Sigmoid colon (tissue), 7 donors: ENCODE measurements around the gene MAD2L1. TPM values are rescaled to one million over a fixed set of nuclear protein-coding genes. Genes with fewer than 3 reads are reported as not detected.
A peak's percentile ranks its signal among the peaks of the same experiment; 100 is the strongest.

Experiments
- DNase-seq: peaks from one replicate; pipeline ENCODE4 v3.0.0-alpha.2; 2019
- H3K27ac ChIP-seq, 4 donors: fragments of 200-600 bp; sonication (generic); one replicate each; pipeline ENCODE4 v1.5.1; 2016 to 2019; ENCODE audit warnings: mild to moderate bottlenecking in 1 of 4
- H3K27me3 ChIP-seq, 3 donors: fragments of 200-600 bp; sonication (generic); one replicate each; pipeline ENCODE4 v1.5.1; 2019; ENCODE audit warnings: mild to moderate bottlenecking in 1 of 3
- H3K36me3 ChIP-seq, 4 donors: fragments of 200-600 bp; sonication (generic); one replicate each; pipeline ENCODE4 v1.5.1; 2016 to 2019
- H3K4me1 ChIP-seq, 4 donors: fragments of 200-600 bp; sonication (generic); one replicate each; pipeline ENCODE4 v1.5.1; 2017 to 2019
- H3K4me3 ChIP-seq, 4 donors: fragments of 200-600 bp; sonication (generic); one replicate each; pipeline ENCODE4 v1.5.1; 2017 to 2019; ENCODE audit warnings: mild to moderate bottlenecking in 2 of 4, moderate library complexity in 1 of 4
- H3K9me3 ChIP-seq, 4 donors: fragments of 200-600 bp in 3 of 4; sonication (generic) in 3 of 4; one replicate each; pipeline versions ENCODE4 v1.5.1 to v1.6.1; 2013 to 2019
- CTCF ChIP-seq, 4 experiments: fragments of 450-650 bp in 3 of 4; fragments of 200-600 bp in 1 of 4; IDR thresholded peaks; one replicate each; pipeline ENCODE4 v1.5.1; 2016 to 2019; ENCODE audit warnings: antibody characterized with exemption in 4 of 4, mild to moderate bottlenecking in 3 of 4, moderate library complexity in 2 of 4
- EP300 ChIP-seq, 4 donors: sonication (generic); formaldehyde crosslinking; IDR thresholded peaks; one replicate each; pipeline ENCODE4 v1.6.1; 2017; ENCODE audit warnings: antibody characterized with exemption in 4 of 4
- POLR2A ChIP-seq, 2 donors: fragments of 450-650 bp; IDR thresholded peaks; one replicate each; pipeline ENCODE4 v1.6.1; 2016; ENCODE audit warnings: antibody characterized with exemption in 2 of 2, mild to moderate bottlenecking in 2 of 2, moderate library complexity in 2 of 2
- POLR2AphosphoS5 ChIP-seq, 4 donors: sonication (generic); formaldehyde crosslinking; IDR thresholded peaks; one replicate each; pipeline ENCODE4 v1.6.1; 2017; ENCODE audit warnings: antibody characterized with exemption in 4 of 4
- WGBS, 2 donors: extraction: QIAGEN DNeasy Blood & Tissue Kit; methylation state at CpG; one replicate each; pipeline ENCODE4 v1.1.7; 2013; 5-methylcytosine and 5-hydroxymethylcytosine counted together
- intact Hi-C: fragments of 100-400 bp; cut with DNase I; formaldehyde crosslinking; loops from one replicate; pipeline ENCODE4 v1.15.1; 2023
- polyA plus RNA-seq, 3 donors: library from polyadenylated mRNA; stranded (reverse); fragments of 200-250 nt; gene quantifications; one replicate each; pipeline ENCODE4 v1.2.3, GENCODE V29; 2013
- total RNA-seq, 4 donors: library from RNA; depleted of rRNA; stranded (reverse); fragments of >200 nt; gene quantifications; one replicate each; pipeline ENCODE4 v1.1.0, GENCODE V29; 2016
- donor health status: healthy with polysubstance abuse.
- donor health status: Bipolar disorder and iron deficiency.
- donor health status: healthy.

Gene MAD2L1
- total and polyA plus RNA-seq, 7 donors = 0.95 to 28.7 (median 2.1) TPM

GRCh38 chr4:120055162-120055561 lies 11.5 kb downstream of the MAD2L1 start:
- 37 to 72% methylated on average over 1 of the region's 1 CpG for WGBS, 2 donors
- intact Hi-C loops = loop anchor here (10.0 kb wide), 1 partner anchor 1070 kb away; no protein-coding TSS in a partner anchor
- peaks cover 0 to 22% (median 9%) of the 10 kb centered on the region in 4 donors for H3K4me1 ChIP-seq

DNA sequence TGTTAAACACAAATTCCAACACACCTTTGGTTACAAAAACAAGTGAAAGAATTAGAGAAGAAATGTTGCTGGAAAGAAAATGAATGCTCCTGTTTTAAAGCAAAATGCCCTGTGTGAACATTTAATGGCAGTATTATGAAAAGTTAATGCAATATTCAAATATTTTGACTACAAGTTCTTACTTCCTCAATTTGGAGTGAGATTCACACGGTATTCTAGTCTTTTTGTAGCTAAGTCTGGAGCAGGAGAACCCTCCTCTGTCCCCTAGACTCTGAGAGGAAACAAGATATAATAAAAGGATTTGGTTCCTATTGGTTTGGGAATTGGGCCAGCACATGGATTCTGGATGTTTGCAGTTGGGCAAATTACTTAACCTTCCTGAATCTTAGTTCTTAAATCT lies 12.7 kb downstream of the MAD2L1 start:
- Histone ChIP-seq H3K27ac (peak overlapping the region in 1 of 4 donors; percentile 74), H3K36me3 (no peaks in the 10 kb centered on the region), H3K4me3 (no peak overlapping the region), H3K9me3 (no peaks in the 10 kb centered on the region), H3K4me1 (peaks cover 0 to 31% (median 14%) of the 10 kb centered on the region in 4 donors), H3K27me3 (no peaks in the 10 kb centered on the region)
- intact Hi-C loops = loop anchor here (5.0 to 10.0 kb wide), 2 partner anchors 602 to 1069 kb away; no protein-coding TSS in a partner anchor
- no peak for TF ChIP-seq POLR2A (IDR thresholded peaks at IDR 0.05)
- no peak for TF ChIP-seq POLR2AphosphoS5 (IDR thresholded peaks at IDR 0.05)
- no peak for TF ChIP-seq EP300 (IDR thresholded peaks at IDR 0.05)
- TF ChIP-seq CTCF (IDR thresholded peaks at IDR 0.05) = no peak
- WGBS, 2 donors = 40 to 43% methylated on average over 1 of the region's 1 CpG
- DNase-seq = no peak

More at GRCh38 chr4:120055162-120055561, 11.5 kb downstream of the MAD2L1 start:
- Histone ChIP-seq H3K36me3 (no peaks in the 10 kb centered on the region), H3K27me3 (no peaks in the 10 kb centered on the region), H3K27ac (peak overlapping the region in 2 of 4 donors; percentile 23 to 74), H3K4me3 (no peak overlapping the region), H3K9me3 (no peaks in the 10 kb centered on the region)
- no peak for DNase-seq
- TF ChIP-seq EP300 (IDR thresholded peaks at IDR 0.05) (no peak), POLR2AphosphoS5 (IDR thresholded peaks at IDR 0.05) (no peak), POLR2A (IDR thresholded peaks at IDR 0.05) (no peak), CTCF (IDR thresholded peaks at IDR 0.05) (no peak)

DNA sequence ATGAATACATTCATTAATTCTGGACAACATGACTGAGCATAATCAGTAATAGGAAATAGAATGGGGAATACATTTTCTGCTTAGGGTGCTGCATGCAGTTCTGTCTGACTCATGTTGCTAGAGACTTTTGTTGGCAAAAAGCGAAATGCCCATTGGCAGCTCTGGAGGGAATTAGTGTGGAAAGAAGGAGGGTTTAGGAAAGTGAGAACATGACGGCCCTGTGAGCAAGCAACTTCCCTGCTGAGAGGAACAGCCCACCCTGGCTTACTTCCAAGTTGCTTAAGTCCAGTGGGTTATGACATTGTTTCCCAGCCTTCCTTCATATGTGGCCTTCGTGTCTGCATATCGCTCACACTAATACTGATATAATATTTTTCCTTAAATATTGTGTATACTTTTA lies 13.8 kb downstream of the MAD2L1 start:
- TF ChIP-seq POLR2A (IDR thresholded peaks at IDR 0.05) (no peak), EP300 (IDR thresholded peaks at IDR 0.05) (no peak), POLR2AphosphoS5 (IDR thresholded peaks at IDR 0.05) (no peak), CTCF (IDR thresholded peaks at IDR 0.05) (no peak)
- Histone ChIP-seq H3K27me3 (no peaks in the 10 kb centered on the region), H3K4me1 (peaks cover 0 to 38% (median 14%) of the 10 kb centered on the region in 4 donors), H3K36me3 (no peaks in the 10 kb centered on the region), H3K27ac (peak overlapping the region in 1 of 4 donors; percentile 61), H3K4me3 (no peak overlapping the region), H3K9me3 (no peaks in the 10 kb centered on the region)
- 73 to 91% methylated on average over 4 of the region's 4 CpGs for WGBS, 2 donors
- intact Hi-C loops = loop anchor here (5.0 to 10.0 kb wide), 2 partner anchors 601 to 1068 kb away; no protein-coding TSS in a partner anchor
- DNase-seq = peak; percentile 73

DNA sequence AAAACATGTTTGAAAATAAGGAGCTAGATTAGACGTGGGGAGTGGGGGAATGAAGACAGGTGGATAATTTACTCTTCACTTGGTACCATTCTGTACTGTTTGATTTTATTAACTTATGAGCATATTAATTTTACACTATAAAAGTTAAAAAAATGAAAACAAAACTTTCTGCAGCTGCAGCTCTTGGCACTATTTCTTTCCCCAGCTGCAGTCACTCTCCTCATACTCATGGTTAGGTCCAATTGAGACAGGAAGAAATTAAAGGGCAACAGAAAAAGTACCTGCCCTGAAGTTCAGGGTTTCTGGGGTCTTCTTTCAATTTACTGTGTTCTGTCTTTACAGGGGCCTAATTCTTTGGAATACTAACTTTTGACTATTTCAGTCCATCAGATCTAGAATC lies 15.4 kb downstream of the MAD2L1 start:
- Histone ChIP-seq H3K27me3 (no peaks in the 10 kb centered on the region), H3K4me1 (peaks cover 0 to 38% (median 14%) of the 10 kb centered on the region in 4 donors), H3K36me3 (no peaks in the 10 kb centered on the region), H3K9me3 (no peaks in the 10 kb centered on the region), H3K27ac (no peak overlapping the region), H3K4me3 (no peak overlapping the region)
- WGBS, 2 donors = 84 to 90% methylated on average over 1 of the region's 1 CpG
- TF ChIP-seq EP300 (IDR thresholded peaks at IDR 0.05) (no peak), CTCF (IDR thresholded peaks at IDR 0.05) (no peak), POLR2AphosphoS5 (IDR thresholded peaks at IDR 0.05) (no peak), POLR2A (IDR thresholded peaks at IDR 0.05) (no peak)
- intact Hi-C loops = loop anchor here (2.0 to 10.0 kb wide), 4 partner anchors 72 to 1066 kb away; no protein-coding TSS in a partner anchor
- DNase-seq = no peak
